Mononuclear cell (primary cell): ENCODE measurements around the gene TPSAB1. TPM values are rescaled to one million over a fixed set of nuclear protein-coding genes. Genes with fewer than 3 reads are reported as not detected.
"Not testable (repeated sequence)": the region's sequence is repeated elsewhere in the genome, so short reads cannot be mapped to it uniquely, and the experiment has no call there.

ENCODE experiments used
- H3K27me3 ChIP-seq: 2 replicates; pipeline ENCODE4 v1.6.0; 2011; ENCODE audit warnings: low read length, control low read depth; ENCODE audit not compliant: insufficient read depth
- H3K4me1 ChIP-seq: 2 replicates; pipeline ENCODE4 v1.5.1; 2011; ENCODE audit warnings: mild to moderate bottlenecking, low read length, control low read depth; ENCODE audit not compliant: insufficient read depth
- H3K4me3 ChIP-seq: 2 replicates; pipeline ENCODE4 v1.5.1; 2011; ENCODE audit warnings: mild to moderate bottlenecking, low read length, moderate library complexity
- H3K9me3 ChIP-seq: 2 replicates; pipeline ENCODE4 v1.5.1; 2011; ENCODE audit warnings: low read depth, mild to moderate bottlenecking, control low read depth, low read length
- total RNA-seq: library from RNA; depleted of rRNA; stranded (reverse); fragments of >200 nt; gene quantifications from one replicate; pipeline ENCODE4 v1.2.3, GENCODE V29; 2012

TPSAB1 gene
- total RNA-seq, 1 donor, result not detected

- H3K4me3 ChIP-seq, result no peak overlapping the region
- H3K27me3 ChIP-seq, result no peaks in the 10 kb centered on the region
- H3K4me1 ChIP-seq, result no peaks in the 10 kb centered on the region
- H3K9me3 ChIP-seq, result no peaks in the 10 kb centered on the region
Measured at GRCh38 chr16:1216681-1217400, 23.7 kb upstream of the TPSAB1 start.

- Histone ChIP-seq H3K9me3 (no peaks in the 10 kb centered on the region), H3K27me3 (no peaks in the 10 kb centered on the region), H3K4me3 (no peak overlapping the region), H3K4me1 (no peaks in the 10 kb centered on the region)
Measured at GRCh38 chr16:1217526-1217925, 23.0 kb upstream of the TPSAB1 start.

- Histone ChIP-seq H3K27me3 (no peaks in the 10 kb centered on the region), H3K4me1 (no peaks in the 10 kb centered on the region), H3K4me3 (no peak overlapping the region), H3K9me3 (no peaks in the 10 kb centered on the region)
Measured at GRCh38 chr16:1218061-1218929, 22.2 kb upstream of the TPSAB1 start.

GRCh38 chr16:1218930-1219611 lies 21.4 kb upstream of the TPSAB1 start:
- Histone ChIP-seq H3K4me1 (no peaks in the 10 kb centered on the region), H3K4me3 (no peak overlapping the region), H3K9me3 (no peaks in the 10 kb centered on the region), H3K27me3 (no peaks in the 10 kb centered on the region)

- Histone ChIP-seq H3K4me3 (no peak overlapping the region), H3K4me1 (no peaks in the 10 kb centered on the region), H3K9me3 (no peaks in the 10 kb centered on the region), H3K27me3 (no peaks in the 10 kb centered on the region)
Measured at GRCh38 chr16:1220098-1220728, 20.3 kb upstream of the TPSAB1 start.

- H3K4me3 ChIP-seq, result no peak overlapping the region
- H3K27me3 ChIP-seq, result no peaks in the 10 kb centered on the region
- H3K4me1 ChIP-seq, result no peaks in the 10 kb centered on the region
- H3K9me3 ChIP-seq, result no peaks in the 10 kb centered on the region
Measured at GRCh38 chr16:1220841-1221627, 19.5 kb upstream of the TPSAB1 start.

- Histone ChIP-seq H3K27me3 (no peaks in the 10 kb centered on the region), H3K4me3 (no peak overlapping the region), H3K4me1 (no peaks in the 10 kb centered on the region), H3K9me3 (no peaks in the 10 kb centered on the region)
Measured at GRCh38 chr16:1221628-1222552, 18.6 kb upstream of the TPSAB1 start.

GRCh38 chr16:1222553-1223354 lies 17.8 kb upstream of the TPSAB1 start:
- Histone ChIP-seq H3K4me1 (no peaks in the 10 kb centered on the region), H3K27me3 (no peaks in the 10 kb centered on the region), H3K4me3 (no peak overlapping the region), H3K9me3 (no peaks in the 10 kb centered on the region)

- H3K27me3 ChIP-seq, result no peaks in the 10 kb centered on the region
- no peak overlapping the region for H3K4me3 ChIP-seq
- H3K4me1 ChIP-seq, result no peaks in the 10 kb centered on the region
- no peaks in the 10 kb centered on the region for H3K9me3 ChIP-seq
Measured at GRCh38 chr16:1223355-1224214, 16.9 kb upstream of the TPSAB1 start.

GRCh38 chr16:1224558-1224957 lies 15.9 kb upstream of the TPSAB1 start:
- no peaks in the 10 kb centered on the region for H3K9me3 ChIP-seq
- no peaks in the 10 kb centered on the region for H3K27me3 ChIP-seq
- no peaks in the 10 kb centered on the region for H3K4me1 ChIP-seq
- no peak overlapping the region for H3K4me3 ChIP-seq

GRCh38 chr16:1225051-1225451 lies 15.5 kb upstream of the TPSAB1 start, which contains the start of gene TPSG1:
Gene TPSG1, minus strand, starts transcription at chr16:1225268. Its CDS starts 16 bp downstream, at chr16:1225252.
- Histone ChIP-seq H3K27me3 (no peaks in the 10 kb centered on the region), H3K4me1 (no peaks in the 10 kb centered on the region), H3K9me3 (no peaks in the 10 kb centered on the region)

GRCh38 chr16:1225728-1226311 lies 14.7 kb upstream of the TPSAB1 start:
- not testable (repeated sequence) for H3K27me3 ChIP-seq, H3K4me3 ChIP-seq, H3K4me1 ChIP-seq, H3K9me3 ChIP-seq

More at GRCh38 chr16:1225051-1225451, 15.5 kb upstream of the TPSAB1 start, which contains the start of gene TPSG1:
- no peak within 1 kb of the TSS for H3K4me3 ChIP-seq
